ENCODE measurements around the gene NPLOC4. TPM values are rescaled to one million over a fixed set of nuclear protein-coding genes. Genes with fewer than 3 reads are reported as not detected.
A peak's percentile ranks its signal among the peaks of the same experiment; 100 is the strongest.

NPLOC4 gene
- total and polyA plus RNA-seq, 2 of the 13 experiments (the other 11 are each of a cell fraction or from before 2014, with no cell fraction given) = 57.0 to 97.0 TPM

DNA sequence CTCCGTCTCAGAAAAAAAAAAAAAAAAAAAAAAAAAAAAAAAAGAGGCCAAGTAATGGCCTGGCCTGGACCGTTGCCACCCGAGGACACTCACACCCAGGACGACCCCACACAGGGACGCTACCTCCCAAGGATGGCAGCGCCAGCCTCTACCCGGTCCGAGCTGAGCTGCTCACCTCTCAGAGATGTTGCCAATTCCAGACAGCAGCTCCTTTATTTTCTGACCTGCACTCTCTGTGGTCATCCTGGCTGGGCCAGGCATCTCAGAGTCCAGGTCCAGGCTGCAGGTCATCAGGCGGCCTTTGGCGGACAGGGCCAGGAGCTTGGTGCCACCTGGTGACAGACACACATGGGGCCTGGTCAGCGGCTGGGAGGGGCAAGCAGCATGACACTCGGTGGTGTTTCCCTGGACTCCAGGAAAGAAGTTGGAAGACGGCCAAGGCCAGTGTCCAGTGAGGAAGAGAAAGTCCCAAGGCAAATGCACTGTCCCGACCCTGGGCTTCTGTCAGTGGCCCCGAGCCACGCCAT lies 87.8 kb downstream of the NPLOC4 start (continued):
- TF ChIP-seq, protein P1, sequence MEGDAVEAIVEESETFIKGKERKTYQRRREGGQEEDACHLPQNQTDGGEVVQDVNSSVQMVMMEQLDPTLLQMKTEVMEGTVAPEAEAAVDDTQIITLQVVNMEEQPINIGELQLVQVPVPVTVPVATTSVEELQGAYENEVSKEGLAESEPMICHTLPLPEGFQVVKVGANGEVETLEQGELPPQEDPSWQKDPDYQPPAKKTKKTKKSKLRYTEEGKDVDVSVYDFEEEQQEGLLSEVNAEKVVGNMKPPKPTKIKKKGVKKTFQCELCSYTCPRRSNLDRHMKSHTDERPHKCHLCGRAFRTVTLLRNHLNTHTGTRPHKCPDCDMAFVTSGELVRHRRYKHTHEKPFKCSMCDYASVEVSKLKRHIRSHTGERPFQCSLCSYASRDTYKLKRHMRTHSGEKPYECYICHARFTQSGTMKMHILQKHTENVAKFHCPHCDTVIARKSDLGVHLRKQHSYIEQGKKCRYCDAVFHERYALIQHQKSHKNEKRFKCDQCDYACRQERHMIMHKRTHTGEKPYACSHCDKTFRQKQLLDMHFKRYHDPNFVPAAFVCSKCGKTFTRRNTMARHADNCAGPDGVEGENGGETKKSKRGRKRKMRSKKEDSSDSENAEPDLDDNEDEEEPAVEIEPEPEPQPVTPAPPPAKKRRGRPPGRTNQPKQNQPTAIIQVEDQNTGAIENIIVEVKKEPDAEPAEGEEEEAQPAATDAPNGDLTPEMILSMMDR (CRISPR knock-in tag; IDR thresholded peaks at IDR 0.05) = peak; percentile 65
- TF ChIP-seq THAP11 (CRISPR knock-in tag; IDR thresholded peaks at IDR 0.05) (no peak), CAMTA2 (CRISPR knock-in tag; IDR thresholded peaks at IDR 0.05; ENCODE audit: borderline replicate concordance) (no peak), ZNF614 (CRISPR knock-in tag; IDR thresholded peaks at IDR 0.05; ENCODE audit: borderline replicate concordance) (no peak), HNRNPL (IDR thresholded peaks at IDR 0.05; ENCODE audit: low read depth, low read length) (peak; percentile 88), ZNF777 (CRISPR knock-in tag; IDR thresholded peaks at IDR 0.05) (no peak), ZNF766 (CRISPR knock-in tag; IDR thresholded peaks at IDR 0.05; ENCODE audit: borderline replicate concordance) (no peak), KAT7 (CRISPR knock-in tag; IDR thresholded peaks at IDR 0.05; ENCODE audit: borderline replicate concordance) (no peak), KMT2B (CRISPR knock-in tag; IDR thresholded peaks at IDR 0.05) (no peak), ZBTB38 (CRISPR knock-in tag; IDR thresholded peaks at IDR 0.05) (peak; percentile 84; the same call in 1 of the 2 replicates), RFXAP (CRISPR knock-in tag; IDR thresholded peaks at IDR 0.05; ENCODE audit: borderline replicate concordance) (no peak), ZNF7 (CRISPR knock-in tag; IDR thresholded peaks at IDR 0.05) (no peak), ZNF350 (CRISPR knock-in tag; IDR thresholded peaks at IDR 0.05; ENCODE audit: borderline replicate concordance, low read depth) (0 out of 2 replicates have a peak, but pooled peaks have one; percentile 22), ZNF33A (CRISPR knock-in tag; IDR thresholded peaks at IDR 0.05; ENCODE audit: borderline replicate concordance) (no peak), ZNF296 (CRISPR knock-in tag; conservative IDR thresholded peaks at IDR 0.05) (0 out of 2 replicates have a peak, but pooled peaks have one; percentile 79)
- TF ChIP-seq, protein P2, sequence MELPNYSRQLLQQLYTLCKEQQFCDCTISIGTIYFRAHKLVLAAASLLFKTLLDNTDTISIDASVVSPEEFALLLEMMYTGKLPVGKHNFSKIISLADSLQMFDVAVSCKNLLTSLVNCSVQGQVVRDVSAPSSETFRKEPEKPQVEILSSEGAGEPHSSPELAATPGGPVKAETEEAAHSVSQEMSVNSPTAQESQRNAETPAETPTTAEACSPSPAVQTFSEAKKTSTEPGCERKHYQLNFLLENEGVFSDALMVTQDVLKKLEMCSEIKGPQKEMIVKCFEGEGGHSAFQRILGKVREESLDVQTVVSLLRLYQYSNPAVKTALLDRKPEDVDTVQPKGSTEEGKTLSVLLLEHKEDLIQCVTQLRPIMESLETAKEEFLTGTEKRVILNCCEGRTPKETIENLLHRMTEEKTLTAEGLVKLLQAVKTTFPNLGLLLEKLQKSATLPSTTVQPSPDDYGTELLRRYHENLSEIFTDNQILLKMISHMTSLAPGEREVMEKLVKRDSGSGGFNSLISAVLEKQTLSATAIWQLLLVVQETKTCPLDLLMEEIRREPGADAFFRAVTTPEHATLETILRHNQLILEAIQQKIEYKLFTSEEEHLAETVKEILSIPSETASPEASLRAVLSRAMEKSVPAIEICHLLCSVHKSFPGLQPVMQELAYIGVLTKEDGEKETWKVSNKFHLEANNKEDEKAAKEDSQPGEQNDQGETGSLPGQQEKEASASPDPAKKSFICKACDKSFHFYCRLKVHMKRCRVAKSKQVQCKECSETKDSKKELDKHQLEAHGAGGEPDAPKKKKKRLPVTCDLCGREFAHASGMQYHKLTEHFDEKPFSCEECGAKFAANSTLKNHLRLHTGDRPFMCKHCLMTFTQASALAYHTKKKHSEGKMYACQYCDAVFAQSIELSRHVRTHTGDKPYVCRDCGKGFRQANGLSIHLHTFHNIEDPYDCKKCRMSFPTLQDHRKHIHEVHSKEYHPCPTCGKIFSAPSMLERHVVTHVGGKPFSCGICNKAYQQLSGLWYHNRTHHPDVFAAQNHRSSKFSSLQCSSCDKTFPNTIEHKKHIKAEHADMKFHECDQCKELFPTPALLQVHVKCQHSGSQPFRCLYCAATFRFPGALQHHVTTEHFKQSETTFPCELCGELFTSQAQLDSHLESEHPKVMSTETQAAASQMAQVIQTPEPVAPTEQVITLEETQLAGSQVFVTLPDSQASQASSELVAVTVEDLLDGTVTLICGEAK (IDR thresholded peaks at IDR 0.05) = no peak
- TF ChIP-seq, protein P2 (CRISPR knock-in tag; IDR thresholded peaks at IDR 0.05) = no peak
- TF ChIP-seq, protein P3, sequence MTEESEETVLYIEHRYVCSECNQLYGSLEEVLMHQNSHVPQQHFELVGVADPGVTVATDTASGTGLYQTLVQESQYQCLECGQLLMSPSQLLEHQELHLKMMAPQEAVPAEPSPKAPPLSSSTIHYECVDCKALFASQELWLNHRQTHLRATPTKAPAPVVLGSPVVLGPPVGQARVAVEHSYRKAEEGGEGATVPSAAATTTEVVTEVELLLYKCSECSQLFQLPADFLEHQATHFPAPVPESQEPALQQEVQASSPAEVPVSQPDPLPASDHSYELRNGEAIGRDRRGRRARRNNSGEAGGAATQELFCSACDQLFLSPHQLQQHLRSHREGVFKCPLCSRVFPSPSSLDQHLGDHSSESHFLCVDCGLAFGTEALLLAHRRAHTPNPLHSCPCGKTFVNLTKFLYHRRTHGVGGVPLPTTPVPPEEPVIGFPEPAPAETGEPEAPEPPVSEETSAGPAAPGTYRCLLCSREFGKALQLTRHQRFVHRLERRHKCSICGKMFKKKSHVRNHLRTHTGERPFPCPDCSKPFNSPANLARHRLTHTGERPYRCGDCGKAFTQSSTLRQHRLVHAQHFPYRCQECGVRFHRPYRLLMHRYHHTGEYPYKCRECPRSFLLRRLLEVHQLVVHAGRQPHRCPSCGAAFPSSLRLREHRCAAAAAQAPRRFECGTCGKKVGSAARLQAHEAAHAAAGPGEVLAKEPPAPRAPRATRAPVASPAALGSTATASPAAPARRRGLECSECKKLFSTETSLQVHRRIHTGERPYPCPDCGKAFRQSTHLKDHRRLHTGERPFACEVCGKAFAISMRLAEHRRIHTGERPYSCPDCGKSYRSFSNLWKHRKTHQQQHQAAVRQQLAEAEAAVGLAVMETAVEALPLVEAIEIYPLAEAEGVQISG (CRISPR knock-in tag; IDR thresholded peaks at IDR 0.05) = no peak

All from HepG2 (cell line).